GM12801 (cell line): ENCODE results near the gene HSPA4.

Experiments used
- CTCF ChIP-seq: IDR thresholded peaks from one replicate; pipeline ENCODE4 v1.5.1; 2011; ENCODE audit warnings: control low read depth; ENCODE audit not compliant: insufficient read length; ENCODE audit errors: extremely low read depth

The HSPA4 gene

DNA sequence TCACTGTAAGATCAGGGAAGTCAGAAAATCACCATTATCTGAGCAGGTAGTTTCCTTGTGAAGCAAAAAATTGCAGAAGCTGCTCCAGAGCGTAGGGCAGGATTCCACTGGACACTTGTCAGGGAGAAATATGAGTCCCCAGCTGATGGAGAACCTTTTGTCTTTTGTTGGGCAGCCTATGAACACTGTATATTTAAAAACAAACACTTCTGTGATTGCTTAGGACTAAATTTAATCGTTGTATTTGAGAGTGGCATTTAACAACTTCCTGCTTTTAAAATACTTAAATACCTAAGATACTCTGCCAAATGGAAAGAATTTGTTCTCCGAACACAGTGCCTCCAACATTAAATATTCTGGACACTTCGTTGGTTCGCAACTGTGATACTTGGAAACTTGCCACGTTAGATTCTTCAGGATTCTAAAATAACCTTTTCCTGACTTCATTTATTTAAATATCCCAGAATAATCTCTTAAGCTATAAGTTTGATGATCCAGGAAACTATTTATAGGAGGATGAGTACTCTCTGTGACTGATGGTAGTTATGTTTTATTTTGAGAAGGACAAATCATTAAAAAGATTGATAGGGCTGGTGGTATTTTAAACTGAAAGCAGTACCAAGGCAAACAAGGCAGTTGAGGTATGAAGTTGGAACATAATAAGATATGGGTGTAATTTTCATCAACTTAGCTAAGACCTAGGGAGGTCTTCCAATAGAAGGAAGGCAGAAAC lies 2.7 kb upstream of the HSPA4 start:
- no peak for TF ChIP-seq CTCF

DNA sequence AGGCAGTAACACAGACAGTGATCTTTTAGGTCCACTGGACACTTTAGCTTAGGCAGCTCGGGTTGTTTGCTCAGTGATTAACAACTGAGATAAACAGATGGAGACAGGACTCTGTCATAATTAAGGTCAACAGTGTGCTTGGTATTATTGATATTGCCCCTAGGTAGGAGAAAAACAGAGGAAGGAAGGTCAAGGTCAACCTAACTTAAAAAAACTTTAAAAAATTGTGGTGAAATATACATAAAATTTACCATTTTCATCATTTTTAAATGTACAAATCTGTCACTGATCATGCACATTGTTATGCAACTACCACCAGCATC lies 2.1 kb upstream of the HSPA4 start:
- no peak for TF ChIP-seq CTCF

DNA sequence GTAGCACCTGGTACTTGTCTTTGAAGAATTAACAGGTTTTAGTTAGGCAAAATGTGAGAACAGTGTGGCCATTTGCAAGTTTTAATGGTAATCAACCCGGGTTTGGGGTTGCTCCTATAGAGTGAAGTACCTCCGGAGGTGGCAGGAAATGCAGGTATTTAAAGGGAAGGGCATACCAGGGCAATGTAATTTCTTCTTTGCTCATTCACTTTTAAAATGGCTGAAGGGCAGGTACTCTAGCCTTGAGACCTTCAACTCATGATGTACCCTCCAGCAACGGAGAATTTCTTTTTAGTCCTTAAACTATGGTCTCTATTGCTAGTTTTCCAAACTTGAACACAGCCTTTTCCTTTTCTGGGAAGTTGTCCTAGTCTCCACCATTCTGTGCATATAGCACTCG lies 1.3 kb upstream of the HSPA4 start:
- no peak for TF ChIP-seq CTCF

GRCh38 chr5:133051061-133051541 lies 712 bp upstream of the HSPA4 start:
- no peak for TF ChIP-seq CTCF

- no peak for TF ChIP-seq CTCF
These were observed 733 bp downstream of the HSPA4 start for GRCh38 chr5:133052317-133053175.

GRCh38 chr5:133053448-133053847 lies 1.6 kb downstream of the HSPA4 start:
- no peak for TF ChIP-seq CTCF

- TF ChIP-seq CTCF, result no peak
These were observed 3.1 kb downstream of the HSPA4 start for GRCh38 chr5:133054697-133055471.
